Right atrium auricular region (tissue), 2 donors: ENCODE data around the gene TACC3. TPM values are rescaled to one million over a fixed set of nuclear protein-coding genes. Genes with fewer than 3 reads are reported as not detected.

ENCODE experiments used
- DNase-seq: peaks from one replicate; pipeline ENCODE4 v3.0.0-alpha.2; 2019; ENCODE audit warnings: low spot score
- H3K27ac ChIP-seq, 2 donors: fragments of 200-600 bp; sonication (generic); 1 replicate in 1 of 2; 2 replicates in 1 of 2; pipeline ENCODE4 v1.5.1; 2016 to 2019
- H3K27me3 ChIP-seq, 2 donors: fragments of 200-600 bp; sonication (generic); one replicate each; pipeline versions ENCODE4 v1.5.1 to v1.6.0; 2017 to 2019
- H3K36me3 ChIP-seq: fragments of 200-600 bp; sonication (generic); one replicate; pipeline ENCODE4 v1.5.1; 2016
- H3K4me1 ChIP-seq, 2 donors: fragments of 200-600 bp; sonication (generic); one replicate each; pipeline versions ENCODE4 v1.5.1 to v1.6.0; 2017 to 2019
- H3K4me3 ChIP-seq, 2 donors: fragments of 200-600 bp; sonication (generic); 1 replicate in 1 of 2; 2 replicates in 1 of 2; pipeline ENCODE4 v1.5.1; 2017 to 2019; ENCODE audit warnings: mild to moderate bottlenecking in 1 of 2, moderate library complexity in 1 of 2
- H3K9me3 ChIP-seq, 2 donors: fragments of 200-600 bp; sonication (generic); one replicate each; pipeline ENCODE4 v1.5.1; 2019
- CTCF ChIP-seq, 2 donors: fragments of 200-600 bp; sonication (generic); IDR thresholded peaks; one replicate each; pipeline ENCODE4 v1.5.1; 2019; ENCODE audit warnings: antibody characterized with exemption in 2 of 2
- total RNA-seq, 2 donors: library from RNA; depleted of rRNA; stranded (reverse); fragments of >200 nt; gene quantifications; one replicate each; pipeline ENCODE4 v1.1.0, GENCODE V29; 2016

TACC3 gene
- total RNA-seq, 2 donors from 2014 or later = 3.7 to 5.3 TPM

DNA sequence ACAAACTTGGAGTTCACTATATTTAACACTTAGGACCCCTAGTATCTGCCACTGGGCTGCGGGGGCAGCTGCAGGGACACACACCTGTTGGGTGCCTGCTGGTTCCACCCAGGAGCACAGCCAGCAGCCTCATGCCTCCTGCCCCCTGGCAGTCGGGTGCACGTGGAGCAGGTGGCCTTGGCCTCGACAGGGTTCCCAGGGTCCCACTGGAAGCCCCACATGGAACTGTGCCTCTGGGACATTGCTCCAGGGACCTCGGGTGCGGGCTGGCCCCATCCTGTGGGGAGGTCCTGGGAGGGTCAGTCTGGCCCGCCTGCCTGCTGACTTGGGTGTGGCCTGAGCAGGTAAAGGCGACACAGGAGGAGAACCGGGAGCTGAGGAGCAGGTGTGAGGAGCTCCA, 18.0 kb downstream of the TACC3 start:
- peaks cover 0 to 9% of the 10 kb centered on the region in 2 donors for H3K9me3 ChIP-seq
- peaks cover 21% of the 10 kb centered on the region for H3K36me3 ChIP-seq
- no peak for DNase-seq
- TF ChIP-seq CTCF (IDR thresholded peaks at IDR 0.05) = no peak
- no peaks in the 10 kb centered on the region for H3K4me1 ChIP-seq
- H3K27ac ChIP-seq = no peak overlapping the region
- no peak overlapping the region for H3K4me3 ChIP-seq
- no peaks in the 10 kb centered on the region for H3K27me3 ChIP-seq

DNA sequence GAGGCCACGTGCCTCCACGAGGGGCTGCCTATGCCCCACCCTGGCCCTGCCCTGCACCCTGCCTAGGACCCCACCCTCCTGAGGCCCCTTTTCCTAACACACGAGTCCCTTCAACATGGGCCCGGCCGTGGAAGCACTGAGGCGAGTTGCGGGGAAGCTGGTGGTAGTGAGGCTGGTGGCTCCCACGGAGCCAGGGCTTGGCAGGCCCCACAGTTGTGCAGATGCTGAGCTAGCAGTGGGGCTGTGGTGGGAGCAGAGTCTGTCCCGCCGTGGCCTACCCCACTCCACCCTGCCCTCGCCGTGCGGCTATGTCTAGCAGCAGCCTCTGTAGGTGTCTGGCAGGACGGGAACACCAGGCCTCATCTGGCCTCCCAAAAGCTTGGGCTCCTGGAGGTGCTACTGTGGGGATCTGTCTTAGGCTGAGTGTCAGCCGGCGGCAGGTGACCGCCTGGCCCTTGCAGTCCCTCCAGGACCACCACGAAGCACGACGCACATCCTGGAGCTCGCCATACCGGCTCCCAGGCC, 18.8 kb downstream of the TACC3 start:
- no peaks in the 10 kb centered on the region for H3K27me3 ChIP-seq
- H3K27ac ChIP-seq = no peak overlapping the region
- H3K4me3 ChIP-seq = no peak overlapping the region
- H3K36me3 ChIP-seq = peaks cover 21% of the 10 kb centered on the region
- DNase-seq = no peak
- TF ChIP-seq CTCF (IDR thresholded peaks at IDR 0.05) = no peak
- no peaks in the 10 kb centered on the region for H3K4me1 ChIP-seq
- peaks cover 0 to 9% of the 10 kb centered on the region in 2 donors for H3K9me3 ChIP-seq

DNA sequence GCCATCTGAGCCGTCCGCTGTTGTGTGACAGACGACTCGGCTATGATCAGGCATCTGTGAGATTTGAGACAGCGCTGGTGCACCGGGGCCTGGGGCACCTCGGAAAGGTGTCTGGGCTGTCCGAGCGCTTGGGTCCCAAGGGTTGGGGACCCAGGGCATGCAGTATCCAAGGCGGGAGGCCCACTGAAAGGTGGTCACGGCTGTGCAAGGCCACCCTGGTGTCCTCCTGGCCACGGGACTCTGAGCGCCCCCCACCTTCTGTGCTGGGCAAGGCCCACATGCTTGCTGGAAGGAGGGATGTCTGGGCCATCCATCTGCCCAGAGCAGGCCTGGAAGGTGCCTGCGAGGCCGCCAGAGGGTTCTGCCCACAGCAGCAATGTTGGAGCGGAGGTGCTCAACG, 19.9 kb downstream of the TACC3 start:
- H3K27ac ChIP-seq = no peak overlapping the region
- peaks cover 0 to 9% of the 10 kb centered on the region in 2 donors for H3K9me3 ChIP-seq
- H3K27me3 ChIP-seq = no peaks in the 10 kb centered on the region
- H3K4me1 ChIP-seq = no peaks in the 10 kb centered on the region
- no peak for TF ChIP-seq CTCF (IDR thresholded peaks at IDR 0.05)
- no peak overlapping the region for H3K4me3 ChIP-seq
- peaks cover 21% of the 10 kb centered on the region for H3K36me3 ChIP-seq
- no peak for DNase-seq

- no peak overlapping the region for H3K27ac ChIP-seq
- no peak for TF ChIP-seq CTCF (IDR thresholded peaks at IDR 0.05)
- peaks cover 7% of the 10 kb centered on the region for H3K36me3 ChIP-seq
- no peak for DNase-seq
- H3K4me1 ChIP-seq = peaks cover 0 to 5% of the 10 kb centered on the region in 2 donors
- no peaks in the 10 kb centered on the region for H3K27me3 ChIP-seq
- no peak overlapping the region for H3K4me3 ChIP-seq
- peaks cover 0 to 3% of the 10 kb centered on the region in 2 donors for H3K9me3 ChIP-seq
Observed at GRCh38 chr4:1743551-1743950, 22.2 kb downstream of the TACC3 start.

DNA sequence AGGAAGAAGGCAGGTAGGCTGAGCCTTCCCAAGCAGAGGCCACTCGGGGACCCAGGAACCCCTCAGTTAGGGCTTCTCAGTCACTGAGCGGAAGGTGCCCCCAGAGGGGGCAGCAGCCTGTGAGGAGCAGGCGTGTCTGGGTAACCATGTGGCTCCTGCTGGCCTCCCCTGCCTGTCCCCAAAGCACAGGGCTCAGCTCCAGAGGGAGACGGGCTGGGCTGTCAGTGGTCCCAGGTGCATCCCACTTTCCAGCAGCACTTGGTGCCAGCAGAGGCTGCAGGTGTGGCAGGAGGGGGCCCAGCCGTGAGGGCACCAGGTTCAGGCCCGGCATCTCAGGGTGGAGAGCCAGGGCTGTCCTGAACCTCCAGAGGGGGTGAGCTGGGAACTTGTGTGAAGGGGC, 22.7 kb downstream of the TACC3 start:
- H3K4me1 ChIP-seq = peaks cover 0 to 8% of the 10 kb centered on the region in 2 donors
- peaks cover 7% of the 10 kb centered on the region for H3K36me3 ChIP-seq
- TF ChIP-seq CTCF (IDR thresholded peaks at IDR 0.05) = no peak
- H3K9me3 ChIP-seq = no peaks in the 10 kb centered on the region
- no peak overlapping the region for H3K4me3 ChIP-seq
- DNase-seq = no peak
- no peaks in the 10 kb centered on the region for H3K27me3 ChIP-seq
- no peak overlapping the region for H3K27ac ChIP-seq

DNA sequence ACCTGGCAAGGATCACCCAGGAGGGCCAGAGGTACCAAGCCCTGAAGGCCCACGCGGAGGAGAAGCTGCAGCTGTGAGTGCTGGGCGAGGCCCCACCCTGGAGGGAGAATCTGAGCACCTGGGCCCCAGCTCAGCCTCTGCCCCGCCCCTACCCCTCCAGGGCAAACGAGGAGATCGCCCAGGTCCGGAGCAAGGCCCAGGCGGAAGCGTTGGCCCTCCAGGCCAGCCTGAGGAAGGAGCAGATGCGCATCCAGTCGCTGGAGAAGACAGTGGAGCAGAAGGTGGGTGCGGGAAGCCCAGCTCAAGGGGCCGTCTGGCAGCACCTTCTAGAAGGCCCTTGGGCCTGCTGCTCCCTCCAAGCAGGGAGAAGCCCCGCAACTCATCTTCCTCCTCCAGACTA, 23.2 kb downstream of the TACC3 start:
- peaks cover 0 to 8% of the 10 kb centered on the region in 2 donors for H3K4me1 ChIP-seq
- H3K27me3 ChIP-seq = no peaks in the 10 kb centered on the region
- TF ChIP-seq CTCF (IDR thresholded peaks at IDR 0.05) = no peak
- DNase-seq = no peak
- H3K36me3 ChIP-seq = peaks cover 7% of the 10 kb centered on the region
- H3K9me3 ChIP-seq = no peaks in the 10 kb centered on the region
- H3K27ac ChIP-seq = no peak overlapping the region
- no peak overlapping the region for H3K4me3 ChIP-seq
